GM19099 (cell line): Measurements from ENCODE around the gene MTFP1.
A peak's percentile ranks its signal among the peaks of the same experiment; 100 is the strongest.

ENCODE experiments used
- POLR2A ChIP-seq: IDR thresholded peaks from 3 replicates; pipeline ENCODE4 v1.6.1; 2011; ENCODE audit warnings: low read depth; ENCODE audit not compliant: insufficient read length; ENCODE audit errors: extremely low read depth

Gene MTFP1

GRCh38 chr22:30432096-30432495 is 6.5 kb downstream of the MTFP1 start:
- TF ChIP-seq POLR2A, result no peak

- no peak for TF ChIP-seq POLR2A
These were observed 7.0 kb downstream of the MTFP1 start for GRCh38 chr22:30432520-30432919.

GRCh38 chr22:30433227-30433626 is 7.7 kb downstream of the MTFP1 start:
- TF ChIP-seq POLR2A, result no peak

GRCh38 chr22:30433773-30434172 is 8.2 kb downstream of the MTFP1 start:
- no peak for TF ChIP-seq POLR2A

GRCh38 chr22:30434843-30435242 is 9.3 kb downstream of the MTFP1 start:
- no peak for TF ChIP-seq POLR2A

GRCh38 chr22:30435674-30436126 is 10.1 kb downstream of the MTFP1 start:
- TF ChIP-seq POLR2A, result peak; percentile 22

- no peak for TF ChIP-seq POLR2A
These were observed 10.6 kb downstream of the MTFP1 start for GRCh38 chr22:30436196-30436595.

- TF ChIP-seq POLR2A, result no peak
These were observed 13.0 kb downstream of the MTFP1 start for GRCh38 chr22:30438559-30438958.

- no peak for TF ChIP-seq POLR2A
These were observed 13.7 kb downstream of the MTFP1 start for GRCh38 chr22:30439226-30439625.

- TF ChIP-seq POLR2A, result no peak
These were observed 14.3 kb downstream of the MTFP1 start for GRCh38 chr22:30439836-30440235.

GRCh38 chr22:30441088-30441487 is 15.5 kb downstream of the MTFP1 start:
- TF ChIP-seq POLR2A, result no peak

- TF ChIP-seq POLR2A, result no peak
These were observed 19.3 kb downstream of the MTFP1 start for GRCh38 chr22:30444632-30445437.

- no peak for TF ChIP-seq POLR2A
These were observed 20.0 kb downstream of the MTFP1 start for GRCh38 chr22:30445438-30446145.

- no peak for TF ChIP-seq POLR2A
These were observed 22.1 kb downstream of the MTFP1 start for GRCh38 chr22:30447656-30448055.

GRCh38 chr22:30452861-30453260 is 27.3 kb downstream of the MTFP1 start:
- TF ChIP-seq POLR2A, result no peak
